Hepatocyte (in vitro differentiated cells): ENCODE measurements around the gene KRT77. TPM values are rescaled to one million over a fixed set of nuclear protein-coding genes. Genes with fewer than 3 reads are reported as not detected.
A peak's percentile ranks its signal among the peaks of the same experiment; 100 is the strongest.

Source experiments
- DNase-seq: peaks from one replicate; pipeline ENCODE4 v3.0.0-alpha.2; 2016; ENCODE audit warnings: low spot score
- H2AFZ ChIP-seq: fragments of 200-600 bp; sonication (generic); 2 replicates; pipeline ENCODE4 v1.6.0; 2016; ENCODE audit warnings: antibody characterized with exemption, mild to moderate bottlenecking
- H3K27ac ChIP-seq: fragments of 200-600 bp; sonication (generic); 2 replicates; pipeline ENCODE4 v1.5.1; 2016; ENCODE audit warnings: mild to moderate bottlenecking
- H3K27me3 ChIP-seq: fragments of 200-600 bp; sonication (generic); 2 replicates; pipeline ENCODE4 v1.6.1; 2016
- H3K36me3 ChIP-seq: fragments of 200-600 bp; sonication (generic); replicated peaks from 2 replicates; pipeline ENCODE4 v1.5.1; 2016; ENCODE audit warnings: low read depth; ENCODE audit not compliant: insufficient read depth
- H3K4me1 ChIP-seq: fragments of 200-600 bp; sonication (generic); 2 replicates; pipeline ENCODE4 v1.5.1; 2016; ENCODE audit warnings: mild to moderate bottlenecking, moderate library complexity; ENCODE audit not compliant: insufficient read depth
- H3K4me2 ChIP-seq: fragments of 200-600 bp; sonication (generic); 2 replicates; pipeline ENCODE4 v1.6.0; 2016
- H3K4me3 ChIP-seq: fragments of 200-600 bp; sonication (generic); 2 replicates; pipeline ENCODE4 v1.5.1; 2016; ENCODE audit warnings: mild to moderate bottlenecking
- H3K79me2 ChIP-seq: fragments of 200-600 bp; sonication (generic); 2 replicates; pipeline ENCODE4 v1.6.0; 2017; ENCODE audit warnings: mild to moderate bottlenecking
- H3K9me2 ChIP-seq: fragments of 200-600 bp; sonication (generic); replicated peaks from 2 replicates; pipeline ENCODE4 v1.6.0; 2017; ENCODE audit warnings: mild to moderate bottlenecking; ENCODE audit not compliant: insufficient read depth
- H3K9me3 ChIP-seq: fragments of 200-600 bp; sonication (generic); 2 replicates; pipeline ENCODE4 v1.5.1; 2016; ENCODE audit warnings: low read depth, mild to moderate bottlenecking
- H4K20me1 ChIP-seq: fragments of 200-600 bp; sonication (generic); 2 replicates; pipeline ENCODE4 v1.6.0; 2016; ENCODE audit warnings: mild to moderate bottlenecking; ENCODE audit not compliant: insufficient read depth, poor library complexity, severe bottlenecking
- CTCF ChIP-seq: fragments of 200-600 bp; sonication (generic); IDR thresholded peaks from 2 replicates; pipeline ENCODE4 v1.5.1; 2016; ENCODE audit warnings: antibody characterized with exemption, mild to moderate bottlenecking; ENCODE audit not compliant: poor library complexity
- EZH2 ChIP-seq: fragments of 200-600 bp; sonication (generic); IDR thresholded peaks from 2 replicates; pipeline ENCODE4 v1.6.1; 2016; ENCODE audit warnings: antibody characterized with exemption, mild to moderate bottlenecking, borderline replicate concordance
- EZH2phosphoT487 ChIP-seq: fragments of 200-600 bp; sonication (generic); IDR thresholded peaks from one replicate; pipeline ENCODE4 v1.6.1; 2018; ENCODE audit warnings: antibody characterized with exemption, mild to moderate bottlenecking, low read depth, moderate library complexity; ENCODE audit not compliant: unreplicated experiment, severe bottlenecking
- WGBS: methylation state at CpG from one replicate; pipeline ENCODE4 v1.1.6; 2016; ENCODE audit warnings: low lambda C conversion rate; ENCODE audit errors: missing lambda C conversion rate; 5-methylcytosine and 5-hydroxymethylcytosine counted together
- polyA plus RNA-seq: library from polyadenylated mRNA; unstranded; fragments of >200 nt; fragmentation: Nextera tagmentation; extraction: Ambion mirVana; gene quantifications from 2 replicates; pipeline ENCODE4 v1.2.1, GENCODE V29; 2016
- total RNA-seq: library from RNA; depleted of rRNA; stranded (reverse); fragments of >200 nt; gene quantifications from 2 replicates; pipeline ENCODE4 v1.2.3, GENCODE V29; 2014

Gene KRT77
- total and polyA plus RNA-seq, 2 experiments from 2014 or later, result not detected

GRCh38 chr12:52742822-52743457, 39.6 kb upstream of the KRT77 start:
- no peak for DNase-seq
- H3K9me2 ChIP-seq, result no peaks in the 10 kb centered on the region
- H3K4me3 ChIP-seq, result no peak overlapping the region
- TF ChIP-seq EZH2phosphoT487 (no peak), CTCF (no peak), EZH2 (no peak)
- no peak overlapping the region for H2AFZ ChIP-seq
- 75% methylated on average over 3 of the region's 3 CpGs for WGBS
- H3K4me2 ChIP-seq, result no peak overlapping the region
- H4K20me1 ChIP-seq, result no peaks in the 10 kb centered on the region
- no peaks in the 10 kb centered on the region for H3K79me2 ChIP-seq
- H3K27me3 ChIP-seq, result peaks cover 24% of the 10 kb centered on the region
- no peaks in the 10 kb centered on the region for H3K4me1 ChIP-seq
- no peaks in the 10 kb centered on the region for H3K36me3 ChIP-seq
- H3K27ac ChIP-seq, result no peak overlapping the region
- no peaks in the 10 kb centered on the region for H3K9me3 ChIP-seq

- no peaks in the 10 kb centered on the region for H3K4me1 ChIP-seq
- H3K4me2 ChIP-seq, result no peak overlapping the region
- H3K4me3 ChIP-seq, result no peak overlapping the region
- 73% methylated on average over 7 of the region's 7 CpGs for WGBS
- TF ChIP-seq EZH2phosphoT487, result no peak
- TF ChIP-seq CTCF, result no peak
- no peak for TF ChIP-seq EZH2
- H3K27me3 ChIP-seq, result peaks cover 24% of the 10 kb centered on the region
- no peaks in the 10 kb centered on the region for H3K9me3 ChIP-seq
- no peak for DNase-seq
- H4K20me1 ChIP-seq, result no peaks in the 10 kb centered on the region
- H3K79me2 ChIP-seq, result no peaks in the 10 kb centered on the region
- no peak overlapping the region for H2AFZ ChIP-seq
- H3K27ac ChIP-seq, result no peak overlapping the region
- H3K9me2 ChIP-seq, result no peaks in the 10 kb centered on the region
- no peaks in the 10 kb centered on the region for H3K36me3 ChIP-seq
Measured at GRCh38 chr12:52742196-52742580, 38.9 kb upstream of the KRT77 start.

GRCh38 chr12:52741375-52742195, 38.3 kb upstream of the KRT77 start:
- H3K9me2 ChIP-seq, result no peaks in the 10 kb centered on the region
- no peaks in the 10 kb centered on the region for H3K9me3 ChIP-seq
- no peaks in the 10 kb centered on the region for H3K36me3 ChIP-seq
- peaks cover 24% of the 10 kb centered on the region for H3K27me3 ChIP-seq
- no peaks in the 10 kb centered on the region for H4K20me1 ChIP-seq
- 22% methylated on average over 16 of the region's 16 CpGs for WGBS
- peak; percentile 86 for DNase-seq
- H2AFZ ChIP-seq, result no peak overlapping the region
- TF ChIP-seq CTCF (no peak), EZH2 (no peak), EZH2phosphoT487 (no peak)
- H3K27ac ChIP-seq, result no peak overlapping the region
- no peak overlapping the region for H3K4me3 ChIP-seq
- H3K79me2 ChIP-seq, result no peaks in the 10 kb centered on the region
- H3K4me1 ChIP-seq, result no peaks in the 10 kb centered on the region
- no peak overlapping the region for H3K4me2 ChIP-seq
